HG03469 (cell line): ENCODE results near the gene PHKG2.

Experiments
- ATAC-seq: cut with Tn5 transposase; IDR thresholded peaks from one replicate; pipeline ENCODE4 v1.9.1; 2021; ENCODE audit warnings: mild to moderate bottlenecking, moderate library complexity, moderate number of reproducible peaks; ENCODE audit not compliant: unreplicated experiment

The PHKG2 gene

GRCh38 chr16:30773826-30774225 is 25.6 kb downstream of the PHKG2 start:
- no peak for ATAC-seq

- no peak for ATAC-seq
Measured at GRCh38 chr16:30774367-30775130, 26.3 kb downstream of the PHKG2 start.

GRCh38 chr16:30775131-30775391 is 26.8 kb downstream of the PHKG2 start:
- no peak for ATAC-seq

- ATAC-seq = no peak
Measured at GRCh38 chr16:30775392-30776188, 27.4 kb downstream of the PHKG2 start.

- no peak for ATAC-seq
Measured at GRCh38 chr16:30777591-30778297, 29.5 kb downstream of the PHKG2 start.

- no peak for ATAC-seq
Measured at GRCh38 chr16:30778549-30779244, 30.5 kb downstream of the PHKG2 start.

GRCh38 chr16:30779596-30779995 is 31.4 kb downstream of the PHKG2 start:
- ATAC-seq = no peak

- no peak for ATAC-seq
Measured at GRCh38 chr16:30780021-30780420, 31.8 kb downstream of the PHKG2 start.

GRCh38 chr16:30780549-30780948 is 32.3 kb downstream of the PHKG2 start:
- ATAC-seq = no peak

GRCh38 chr16:30782486-30783279 is 34.5 kb downstream of the PHKG2 start:
- no peak for ATAC-seq

GRCh38 chr16:30783280-30784109 is 35.3 kb downstream of the PHKG2 start:
- ATAC-seq = no peak

- ATAC-seq = no peak
Measured at GRCh38 chr16:30784215-30784614, 36.0 kb downstream of the PHKG2 start.

GRCh38 chr16:30785126-30786106 is 37.2 kb downstream of the PHKG2 start:
- ATAC-seq = no peak

- ATAC-seq = no peak
Measured at GRCh38 chr16:30786115-30786935, 38.1 kb downstream of the PHKG2 start.

- no peak for ATAC-seq
Measured at GRCh38 chr16:30786936-30787612, 38.8 kb downstream of the PHKG2 start, which contains the start of gene ZNF629. TSS of gene ZNF629 (minus strand) at chr16:30787205. CDS start at chr16:30784482, 2,723 bp downstream.

GRCh38 chr16:30787613-30788378 is 39.6 kb downstream of the PHKG2 start:
- no peak for ATAC-seq
